Adrenal gland (tissue), 5 donors: Measurements from ENCODE around the gene FOXO3.

ENCODE experiments used
- POLR2A ChIP-seq, 2 donors: fragments of 450-650 bp; IDR thresholded peaks; one replicate each; pipeline ENCODE4 v1.6.1; 2017; ENCODE audit warnings: antibody characterized with exemption in 2 of 2, mild to moderate bottlenecking in 2 of 2, moderate library complexity in 1 of 2
- TF ChIP-seq, protein P1 (sequence below), 6 experiments: fragments of 450-650 bp in 4 of 6; fragments of 200-600 bp in 2 of 6; sonication (generic) in 1 of 6; IDR thresholded peaks; 1 replicate in 5 of 6; 2 replicates in 1 of 6; pipeline versions ENCODE4 v1.5.1 to v1.8.0; 2016 to 2021; ENCODE audit warnings: antibody characterized with exemption in 6 of 6, mild to moderate bottlenecking in 2 of 6, moderate library complexity in 1 of 6
- donor health status: DM: no; HTN: no; CAD: no.

DNA sequence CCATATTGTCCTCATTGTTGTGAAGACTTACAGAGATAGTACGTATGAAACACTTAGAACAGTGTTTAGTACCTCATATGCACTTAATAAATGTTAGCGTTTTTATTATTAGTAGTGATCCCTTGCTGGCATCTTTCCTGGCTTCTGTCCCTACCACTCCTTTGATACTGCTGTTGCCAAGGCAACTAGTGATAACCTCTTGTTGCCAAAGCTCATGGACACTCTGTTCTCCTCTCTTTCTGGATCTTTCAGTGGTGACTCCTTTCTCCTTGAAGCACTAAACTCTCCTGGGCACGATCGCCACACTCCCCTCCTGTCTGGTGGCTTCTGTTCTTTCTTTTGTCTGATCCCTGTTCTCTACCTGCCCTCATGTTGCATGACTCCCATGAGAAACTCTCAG lies 83.5 kb downstream of the FOXO3 start:
- TF ChIP-seq, protein P1, sequence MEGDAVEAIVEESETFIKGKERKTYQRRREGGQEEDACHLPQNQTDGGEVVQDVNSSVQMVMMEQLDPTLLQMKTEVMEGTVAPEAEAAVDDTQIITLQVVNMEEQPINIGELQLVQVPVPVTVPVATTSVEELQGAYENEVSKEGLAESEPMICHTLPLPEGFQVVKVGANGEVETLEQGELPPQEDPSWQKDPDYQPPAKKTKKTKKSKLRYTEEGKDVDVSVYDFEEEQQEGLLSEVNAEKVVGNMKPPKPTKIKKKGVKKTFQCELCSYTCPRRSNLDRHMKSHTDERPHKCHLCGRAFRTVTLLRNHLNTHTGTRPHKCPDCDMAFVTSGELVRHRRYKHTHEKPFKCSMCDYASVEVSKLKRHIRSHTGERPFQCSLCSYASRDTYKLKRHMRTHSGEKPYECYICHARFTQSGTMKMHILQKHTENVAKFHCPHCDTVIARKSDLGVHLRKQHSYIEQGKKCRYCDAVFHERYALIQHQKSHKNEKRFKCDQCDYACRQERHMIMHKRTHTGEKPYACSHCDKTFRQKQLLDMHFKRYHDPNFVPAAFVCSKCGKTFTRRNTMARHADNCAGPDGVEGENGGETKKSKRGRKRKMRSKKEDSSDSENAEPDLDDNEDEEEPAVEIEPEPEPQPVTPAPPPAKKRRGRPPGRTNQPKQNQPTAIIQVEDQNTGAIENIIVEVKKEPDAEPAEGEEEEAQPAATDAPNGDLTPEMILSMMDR (IDR thresholded peaks at IDR 0.05) = no peak
- TF ChIP-seq POLR2A (IDR thresholded peaks at IDR 0.05) = no peak
